H1 (cell line): ENCODE measurements around the gene IGSF1. TPM values are rescaled to one million over a fixed set of nuclear protein-coding genes. Genes with fewer than 3 reads are reported as not detected.

Source experiments
- CTCF ChIA-PET: fragments of 300-600 bp; sonication (Branson Sonifier 250); formaldehyde crosslinking; loops from one replicate; lab custom pipeline; 2021; ENCODE audit not compliant: partially characterized antibody; lab: Charles Lee
- POLR2A ChIA-PET: fragments of 300-600 bp; sonication (Branson Sonifier 250); formaldehyde crosslinking; loops from one replicate; lab custom pipeline; 2021; ENCODE audit warnings: inconsistent platforms; ENCODE audit not compliant: partially characterized antibody; lab: Charles Lee
- DNase-seq, 2 experiments: peaks; one replicate each; pipeline versions ENCODE4 v3.0.0 to v3.0.0-alpha.2; 2010 to 2022; ENCODE audit warnings: low spot score in 2 of 2, low read depth in 1 of 2, mixed read lengths in 1 of 2
- FAIRE-seq: peaks from 2 replicates; lab custom pipeline; 2011; peaks lifted over from hg19 to GRCh38; lab: Jason Lieb, UNC
- H2AFZ ChIP-seq: 2 replicates; pipeline ENCODE4 v1.8.1; 2012; ENCODE audit warnings: low read length, inconsistent platforms
- H2AK5ac ChIP-seq: 2 replicates; pipeline ENCODE4 v1.6.1; 2013; ENCODE audit warnings: low read depth, low read length
- H2BK120ac ChIP-seq: replicated peaks from 2 replicates; pipeline ENCODE3; 2013; ENCODE audit warnings: low read depth, low read length, inconsistent platforms
- H2BK12ac ChIP-seq: 2 replicates; pipeline ENCODE4 v1.6.1; 2013; ENCODE audit warnings: low read depth, low read length
- H2BK15ac ChIP-seq: 2 replicates; pipeline ENCODE4 v1.6.1; 2013; ENCODE audit warnings: low read length
- H2BK20ac ChIP-seq: 2 replicates; pipeline ENCODE4 v1.6.1; 2013; ENCODE audit warnings: low read length
- H2BK5ac ChIP-seq: 2 replicates; pipeline ENCODE4 v1.6.1; 2013; ENCODE audit warnings: low read depth, low read length
- H3K14ac ChIP-seq: 2 replicates; pipeline ENCODE4 v1.6.1; 2013; ENCODE audit warnings: inconsistent platforms; ENCODE audit not compliant: insufficient read length
- H3K18ac ChIP-seq: 2 replicates; pipeline ENCODE4 v1.6.1; 2013; ENCODE audit warnings: low read length; ENCODE audit errors: extremely low read depth
- H3K23ac ChIP-seq: 2 replicates; pipeline ENCODE4 v1.6.1; 2013; ENCODE audit warnings: inconsistent platforms; ENCODE audit not compliant: insufficient read length
- H3K23me2 ChIP-seq: 2 replicates; pipeline ENCODE4 v1.6.1; 2013; ENCODE audit warnings: low read depth, low read length
- H3K27ac ChIP-seq: 2 replicates; pipeline ENCODE4 v1.6.1; 2011; ENCODE audit warnings: low read depth, low read length, inconsistent platforms
- H3K27me3 ChIP-seq, 4 experiments: replicated peaks in 1 of 4; 1 replicate in 1 of 4; 2 replicates in 3 of 4; pipeline versions ENCODE4 v1.6.1 to v1.8.1; 2011 to 2013; ENCODE audit warnings: low read length in 3 of 4, mild to moderate bottlenecking in 3 of 4, inconsistent platforms in 2 of 4, mixed read lengths in 2 of 4, moderate library complexity in 1 of 4; ENCODE audit not compliant: control insufficient read depth in 3 of 4, insufficient read depth in 3 of 4; ENCODE audit errors: extremely low read depth in 1 of 4
- H3K36me3 ChIP-seq, 4 experiments: 2 replicates each; pipeline versions ENCODE4 v1.6.1 to v1.8.1; 2011 to 2013; ENCODE audit warnings: mild to moderate bottlenecking in 4 of 4, low read length in 3 of 4, moderate library complexity in 2 of 4, control low read depth in 1 of 4, inconsistent platforms in 1 of 4; ENCODE audit not compliant: insufficient read depth in 4 of 4, control insufficient read depth in 2 of 4
- H3K4ac ChIP-seq: replicated peaks from 2 replicates; pipeline ENCODE3; 2013; ENCODE audit warnings: low read length, low read depth, mixed read lengths, inconsistent platforms; ENCODE audit not compliant: insufficient read length
- H3K4me1 ChIP-seq, 4 experiments: replicated peaks in 1 of 4; 1 replicate in 1 of 4; 2 replicates in 3 of 4; pipeline versions ENCODE4 v1.6.1 to v1.8.1; 2011 to 2013; ENCODE audit warnings: low read length in 3 of 4, inconsistent platforms in 2 of 4, mixed read lengths in 1 of 4; ENCODE audit not compliant: insufficient read depth in 4 of 4, control insufficient read depth in 3 of 4
- H3K4me2 ChIP-seq, 2 experiments: 2 replicates each; pipeline versions ENCODE4 v1.6.1 to v1.8.1; 2011 to 2013; ENCODE audit warnings: low read depth in 2 of 2, low read length in 2 of 2, control low read depth in 1 of 2, inconsistent platforms in 1 of 2, mild to moderate bottlenecking in 1 of 2; ENCODE audit not compliant: insufficient read depth in 1 of 2
- H3K4me3 ChIP-seq, 4 experiments: fragments of 200-600, 300-600 bp in 1 of 4; sonication (generic), shearing (Covaris generic), sonication (Bioruptor Twin) in 1 of 4; 2 replicates each; pipeline versions ENCODE4 v1.5.1 to v1.8.1; 2011 to 2016; ENCODE audit warnings: low read length in 4 of 4, low read depth in 3 of 4, control low read depth in 2 of 4, inconsistent platforms in 2 of 4, mild to moderate bottlenecking in 2 of 4, mixed read lengths in 1 of 4, moderate library complexity in 1 of 4; ENCODE audit not compliant: insufficient read depth in 2 of 4; ENCODE audit errors: extremely low read depth in 1 of 4
- H3K56ac ChIP-seq: replicated peaks from 2 replicates; pipeline ENCODE3; 2013; ENCODE audit warnings: low read depth, mild to moderate bottlenecking, mixed read lengths, low read length, inconsistent platforms; ENCODE audit not compliant: insufficient read length
- H3K79me1 ChIP-seq: 2 replicates; pipeline ENCODE4 v1.6.1; 2013; ENCODE audit warnings: low read depth, low read length, control low read depth
- H3K79me2 ChIP-seq, 2 experiments: 2 replicates each; pipeline versions ENCODE4 v1.6.1 to v1.8.1; 2012 to 2013; ENCODE audit warnings: low read length in 2 of 2, mild to moderate bottlenecking in 2 of 2, inconsistent platforms in 1 of 2; ENCODE audit not compliant: insufficient read depth in 2 of 2, control insufficient read depth in 1 of 2
- H3K9ac ChIP-seq, 4 experiments: replicated peaks in 1 of 4; 1 replicate in 1 of 4; 2 replicates in 3 of 4; pipeline versions ENCODE4 v1.6.1 to v1.8.1; 2011 to 2013; ENCODE audit warnings: low read depth in 3 of 4, low read length in 3 of 4, control low read depth in 2 of 4, mild to moderate bottlenecking in 2 of 4, moderate library complexity in 2 of 4, inconsistent platforms in 1 of 4; ENCODE audit errors: extremely low read depth in 1 of 4
- H3K9me3 ChIP-seq, 2 experiments: 2 replicates each; pipeline versions ENCODE4 v1.6.1 to v1.8.1; 2012 to 2013; ENCODE audit warnings: mild to moderate bottlenecking in 2 of 2, moderate library complexity in 2 of 2, control low read depth in 1 of 2, inconsistent platforms in 1 of 2, low read depth in 1 of 2, low read length in 1 of 2, mixed read lengths in 1 of 2; ENCODE audit not compliant: insufficient read depth in 2 of 2
- H4K20me1 ChIP-seq, 2 experiments: replicated peaks in 1 of 2; 2 replicates each; pipeline versions ENCODE3 to v1.8.1; 2011 to 2013; ENCODE audit warnings: inconsistent platforms in 2 of 2, low read length in 2 of 2, mild to moderate bottlenecking in 1 of 2; ENCODE audit not compliant: insufficient read depth in 2 of 2, control insufficient read depth in 1 of 2
- H4K5ac ChIP-seq: 2 replicates; pipeline ENCODE4 v1.6.1; 2013; ENCODE audit warnings: low read length, low read depth, mixed read lengths, inconsistent platforms; ENCODE audit not compliant: insufficient read length
- H4K8ac ChIP-seq: 2 replicates; pipeline ENCODE4 v1.8.0; 2013; ENCODE audit warnings: mild to moderate bottlenecking, moderate library complexity, low read length, inconsistent platforms; ENCODE audit not compliant: insufficient read depth; ENCODE audit errors: extremely low read depth
- H4K91ac ChIP-seq: replicated peaks from 2 replicates; pipeline ENCODE3; 2013; ENCODE audit warnings: low read length, mixed read lengths, inconsistent platforms; ENCODE audit not compliant: insufficient read length
- E2F6 ChIP-seq: IDR thresholded peaks from 2 replicates; pipeline ENCODE4 v1.6.1; 2012; ENCODE audit warnings: inconsistent platforms
- NRF1 ChIP-seq: IDR thresholded peaks from 2 replicates; pipeline ENCODE4 v1.6.1; 2011; ENCODE audit warnings: mild to moderate bottlenecking, low read depth, low read length, improper control_type of control experiment
- WGBS, 2 experiments: shearing (Covaris generic) in 1 of 2; methylation state at CpG; one replicate each; pipeline versions ENCODE4 v1.1.6 to v1.1.7; 2013 to 2015; ENCODE audit warnings: low lambda C conversion rate in 2 of 2, mixed read lengths in 2 of 2, inconsistent platforms in 1 of 2, low coverage in 1 of 2, missing lambda C conversion rate in 1 of 2; ENCODE audit not compliant: insufficient replicate concordance in 2 of 2, insufficient coverage in 1 of 2, insufficient read length in 1 of 2; ENCODE audit errors: extremely low coverage in 1 of 2, missing lambda C conversion rate in 1 of 2; 5-methylcytosine and 5-hydroxymethylcytosine counted together
- polyA plus RNA-seq, 7 experiments: library from polyadenylated mRNA; depleted of rRNA in 3 of 7; stranded (reverse) in 5 of 7; unstranded in 2 of 7; fragments of >200 nt in 5 of 7; fragments of 200-250 nt in 2 of 7; gene quantifications; 1 replicate in 5 of 7; 2 replicates in 1 of 7; 4 replicates in 1 of 7; pipeline versions ENCODE4 v1.2.1 to v1.2.3, GENCODE V29; 2011 to 2013; ENCODE audit warnings: missing spikeins in 2 of 7, mixed read lengths in 2 of 7
- total RNA-seq: library from RNA; stranded (reverse); fragmentation: NEBNext Ultra II Directional; extraction: Animal tissue kit (Norgen Biotek cat#: 25700); gene quantifications from 2 replicates; pipeline ENCODE4 v1.2.1, GENCODE V29; 2021

IGSF1 gene
- total and polyA plus RNA-seq, 2 of the 8 experiments (the other 6 are each of a cell fraction or from before 2014, with no cell fraction given) = 23.1 to 39.9 TPM

DNA sequence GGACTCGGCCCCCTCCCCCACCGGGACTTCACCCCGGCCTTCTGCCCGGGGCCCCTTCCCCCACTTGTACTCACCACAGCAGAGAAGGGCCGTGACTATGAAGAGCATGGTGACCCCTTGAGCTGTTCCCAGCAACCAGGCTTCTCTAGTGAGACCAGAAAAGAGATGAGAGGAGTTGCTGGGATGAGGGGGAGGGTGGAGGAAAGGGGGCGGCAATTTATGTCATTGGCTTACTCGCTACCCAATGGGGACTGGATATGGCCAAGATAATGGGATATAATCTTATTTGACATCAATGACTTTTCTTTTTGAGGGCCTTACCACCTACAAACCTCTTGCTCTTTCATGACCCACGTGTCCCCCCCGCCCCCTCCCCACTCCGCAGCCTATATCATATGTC lies 9.9 kb downstream of the IGSF1 start:
- Histone ChIP-seq H3K18ac (no peak overlapping the region), H2BK120ac (no peak overlapping the region), H3K9ac (no peak overlapping the region), H2BK20ac (no peak overlapping the region), H3K23me2 (no peaks in the 10 kb centered on the region), H4K20me1 (peaks cover 0 to 1% of the 10 kb centered on the region in 2 experiments), H3K36me3 (peaks cover 0 to 3% (median under 1%) of the 10 kb centered on the region in 4 experiments; a peak in 4 of 8 replicates), H3K79me1 (no peaks in the 10 kb centered on the region), H3K4me3 (no peak overlapping the region), H4K91ac (no peak overlapping the region), H3K23ac (no peak overlapping the region), H2BK15ac (no peak overlapping the region), H4K5ac (no peak overlapping the region), H2AK5ac (no peak overlapping the region), H3K79me2 (no peaks in the 10 kb centered on the region), H3K9me3 (no peaks in the 10 kb centered on the region), H2BK12ac (no peak overlapping the region), H3K56ac (no peak overlapping the region), H3K4me1 (peaks cover 0 to 20% (median 2%) of the 10 kb centered on the region in 4 experiments; a peak in 4 of 7 replicates), H3K27ac (no peak overlapping the region), H4K8ac (no peak overlapping the region), H2BK5ac (no peak overlapping the region), H3K4ac (no peak overlapping the region), H3K27me3 (no peaks in the 10 kb centered on the region), H3K14ac (no peak overlapping the region)
- FAIRE-seq (peak; percentile 63), DNase-seq (no peak)
- 80% methylated on average over 1 of the region's 10 CpGs; no CpG with 5 or more reads in 1 of the 2 experiments for WGBS, 2 experiments
- POLR2A ChIA-PET = interaction anchor here (0.7 to 4.1 kb wide), 3 partner anchors 9 to 379 kb away, joined by 3 to 16 read pairs (median 3); partner anchors contain the start of gene IGSF1
- TF ChIP-seq E2F6 (peak; percentile 90), NRF1 (no peak)
- TF ChIP-seq, all 59 proteins: peak for 1
- no peak overlapping the region for H2AFZ ChIP-seq
- CTCF ChIA-PET = interaction anchor here (1.3 to 1.5 kb wide), 3 partner anchors 8 to 87 kb away, joined by 3 to 6 read pairs (median 5); no protein-coding TSS in a partner anchor
- H3K4me2 ChIP-seq = no peak overlapping the region; a peak in 1 of 4 replicates
